ENCODE data around the gene TTC23. TPM values are rescaled to one million over a fixed set of nuclear protein-coding genes. Genes with fewer than 3 reads are reported as not detected.
A peak's percentile ranks its signal among the peaks of the same experiment; 100 is the strongest.

Gene TTC23
- total RNA-seq, 1 donor from 2014 or later: 43.1 TPM

- DNase-seq: no peak
Observed at GRCh38 chr15:99135194-99135593, 114.2 kb downstream of the TTC23 start.

- DNase-seq: no peak
Observed at GRCh38 chr15:99134317-99134821, 115.0 kb downstream of the TTC23 start.

- DNase-seq: no peak
Observed at GRCh38 chr15:99132634-99133287, 116.6 kb downstream of the TTC23 start.

- DNase-seq: no peak
Observed at GRCh38 chr15:99132122-99132521, 117.3 kb downstream of the TTC23 start.

GRCh38 chr15:99131441-99132023 is 117.8 kb downstream of the TTC23 start:
- DNase-seq: no peak

GRCh38 chr15:99130765-99131440 is 118.5 kb downstream of the TTC23 start:
- no peak for DNase-seq

GRCh38 chr15:99130314-99130713 is 119.1 kb downstream of the TTC23 start:
- DNase-seq: no peak

- DNase-seq: no peak
Observed at GRCh38 chr15:99129644-99130043, 119.7 kb downstream of the TTC23 start.

- DNase-seq: no peak
Observed at GRCh38 chr15:99128411-99128810, 121.0 kb downstream of the TTC23 start.

GRCh38 chr15:99127773-99128172 is 121.6 kb downstream of the TTC23 start:
- DNase-seq: no peak

- no peak for DNase-seq
Observed at GRCh38 chr15:99126930-99127329, 122.5 kb downstream of the TTC23 start.

- no peak for DNase-seq
Observed at GRCh38 chr15:99126131-99126588, 123.2 kb downstream of the TTC23 start.

GRCh38 chr15:99125061-99125891 is 124.1 kb downstream of the TTC23 start:
- peak; percentile 57 for DNase-seq

GRCh38 chr15:99124641-99125040 is 124.7 kb downstream of the TTC23 start:
- no peak for DNase-seq

- DNase-seq: peak; percentile 91
Observed at GRCh38 chr15:99123713-99124451, 125.5 kb downstream of the TTC23 start.

GRCh38 chr15:99122831-99123712 is 126.3 kb downstream of the TTC23 start:
- no peak for DNase-seq

GRCh38 chr15:99121691-99122410 is 127.5 kb downstream of the TTC23 start:
- no peak for DNase-seq

- no peak for DNase-seq
Observed at GRCh38 chr15:99121207-99121606, 128.2 kb downstream of the TTC23 start.

- DNase-seq: peak; percentile 46
Observed at GRCh38 chr15:99120050-99120777, 129.2 kb downstream of the TTC23 start.

Measured in tongue (tissue), 2 donors.